Measurements from ENCODE around the gene CCBE1.

CCBE1 gene

DNA sequence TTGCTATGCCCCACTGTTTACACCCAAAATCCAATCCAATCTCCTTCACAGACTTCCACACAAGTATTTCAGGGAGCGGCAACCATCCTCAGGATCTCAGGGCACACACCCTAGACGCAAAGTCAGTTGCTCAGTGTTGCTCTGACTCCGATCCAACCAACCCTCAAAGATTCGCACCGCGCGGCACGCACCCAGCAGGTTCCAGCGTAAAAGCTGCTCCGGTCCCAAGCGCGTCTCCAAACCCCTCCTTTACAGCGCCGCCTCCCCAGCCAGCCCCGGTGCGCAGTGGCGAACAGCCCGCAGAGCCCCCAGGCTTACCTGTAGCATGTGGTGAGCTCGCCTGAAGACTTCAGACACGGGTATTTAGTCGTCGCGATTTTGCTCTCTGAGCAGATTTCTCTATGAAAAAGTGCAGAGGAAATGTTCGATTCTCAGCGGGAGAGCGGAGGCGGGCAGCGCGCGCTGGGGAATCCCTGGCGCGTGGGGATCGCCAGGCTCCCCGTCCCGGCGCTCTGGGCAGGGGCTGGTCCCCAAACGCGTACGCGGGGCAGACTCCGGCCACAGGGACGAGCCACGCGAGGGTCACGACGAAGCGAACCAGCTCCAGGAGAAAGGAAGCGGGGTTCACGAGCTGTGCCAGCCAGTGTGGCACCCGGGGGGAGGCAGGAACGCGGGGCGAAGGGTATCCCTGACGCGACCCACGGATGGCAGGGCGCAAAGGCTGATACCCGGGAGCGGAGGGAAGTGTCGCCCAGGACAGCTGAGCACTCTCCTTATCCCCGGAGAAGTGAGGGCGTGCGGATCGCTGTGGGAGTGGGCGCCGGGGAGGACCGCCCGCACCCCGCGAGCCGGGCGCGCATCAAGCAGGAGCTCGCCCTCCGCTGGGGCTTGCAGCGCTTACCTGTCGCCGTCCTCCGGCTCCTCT, 650 bp downstream of the CCBE1 start:
- no peak for DNase-seq (ENCODE audit: low read depth, low spot score)
- POLR2A ChIA-PET, result interaction anchor here (0.6 to 2.1 kb wide), 4 partner anchors 22 to 127 kb away, joined by 3 to 9 read pairs (median 4); no protein-coding TSS in a partner anchor
- peak overlapping the region; percentile 94 for H3K4me3 ChIP-seq (ENCODE audit: low read depth, low read length)
- CTCF ChIA-PET, result interaction anchor here (0.6 to 3.0 kb wide), 77 partner anchors 10 to 449 kb away, joined by 3 to 103 read pairs (median 6); no protein-coding TSS in a partner anchor
- TF ChIP-seq, protein P1, sequence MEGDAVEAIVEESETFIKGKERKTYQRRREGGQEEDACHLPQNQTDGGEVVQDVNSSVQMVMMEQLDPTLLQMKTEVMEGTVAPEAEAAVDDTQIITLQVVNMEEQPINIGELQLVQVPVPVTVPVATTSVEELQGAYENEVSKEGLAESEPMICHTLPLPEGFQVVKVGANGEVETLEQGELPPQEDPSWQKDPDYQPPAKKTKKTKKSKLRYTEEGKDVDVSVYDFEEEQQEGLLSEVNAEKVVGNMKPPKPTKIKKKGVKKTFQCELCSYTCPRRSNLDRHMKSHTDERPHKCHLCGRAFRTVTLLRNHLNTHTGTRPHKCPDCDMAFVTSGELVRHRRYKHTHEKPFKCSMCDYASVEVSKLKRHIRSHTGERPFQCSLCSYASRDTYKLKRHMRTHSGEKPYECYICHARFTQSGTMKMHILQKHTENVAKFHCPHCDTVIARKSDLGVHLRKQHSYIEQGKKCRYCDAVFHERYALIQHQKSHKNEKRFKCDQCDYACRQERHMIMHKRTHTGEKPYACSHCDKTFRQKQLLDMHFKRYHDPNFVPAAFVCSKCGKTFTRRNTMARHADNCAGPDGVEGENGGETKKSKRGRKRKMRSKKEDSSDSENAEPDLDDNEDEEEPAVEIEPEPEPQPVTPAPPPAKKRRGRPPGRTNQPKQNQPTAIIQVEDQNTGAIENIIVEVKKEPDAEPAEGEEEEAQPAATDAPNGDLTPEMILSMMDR (IDR thresholded peaks at IDR 0.05; ENCODE audit: insufficient read depth, low read length, missing control alignments), result no peak

DNA sequence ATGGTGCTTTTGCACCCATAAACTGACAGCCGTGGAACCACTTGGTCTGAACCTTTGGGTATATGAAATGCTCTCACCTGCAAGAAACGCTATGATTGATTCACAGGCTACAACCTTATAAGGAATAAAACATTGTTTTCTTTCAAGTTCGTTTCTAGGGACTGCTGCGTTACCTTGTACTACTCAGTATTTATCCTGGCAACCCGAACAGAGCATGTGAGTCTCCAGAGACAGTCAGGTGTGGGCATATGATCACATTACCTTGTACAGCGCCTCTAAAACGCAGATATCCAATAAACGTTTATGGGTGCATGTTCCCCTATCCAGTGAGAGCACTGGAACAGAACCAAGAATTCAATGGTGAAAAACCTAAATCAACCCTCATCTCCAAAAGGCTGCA, 1.7 kb downstream of the CCBE1 start:
- H3K4me3 ChIP-seq (ENCODE audit: low read depth, low read length), result peak overlapping the region; percentile 94
- ChIA-PET POLR2A (no interaction called here), CTCF (interaction anchor here (5.6 kb wide), 1 partner anchor 127 kb away, joined by 45 read pairs; no protein-coding TSS in a partner anchor)
- TF ChIP-seq, protein P1 (IDR thresholded peaks at IDR 0.05; ENCODE audit: insufficient read depth, low read length, missing control alignments), result no peak
- no peak for DNase-seq (ENCODE audit: low read depth, low spot score)

DNA sequence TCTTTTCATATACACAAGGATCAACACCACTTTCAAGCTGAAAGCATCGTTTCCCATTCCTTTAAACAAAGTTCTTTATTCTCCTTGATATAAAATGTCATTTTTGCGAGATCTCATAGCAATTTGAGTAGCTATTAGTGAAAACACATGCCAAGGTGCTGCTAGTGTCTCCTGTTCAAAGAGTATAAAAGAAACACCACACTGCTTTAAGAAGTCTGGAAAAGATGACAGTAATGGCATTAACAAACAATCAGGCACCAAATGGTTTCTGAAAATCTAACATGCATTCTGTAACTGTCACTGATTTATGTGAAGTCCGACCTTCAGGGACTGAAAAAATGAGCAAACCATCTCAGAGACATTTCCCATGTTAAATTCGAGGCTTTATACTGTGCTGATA, 2.4 kb downstream of the CCBE1 start:
- TF ChIP-seq, protein P1 (IDR thresholded peaks at IDR 0.05; ENCODE audit: insufficient read depth, low read length, missing control alignments), result no peak
- H3K4me3 ChIP-seq (ENCODE audit: low read depth, low read length), result peak overlapping the region; percentile 94
- CTCF ChIA-PET, result interaction anchor here (0.8 to 5.6 kb wide), 7 partner anchors 9 to 446 kb away, joined by 3 to 45 read pairs (median 5); no protein-coding TSS in a partner anchor
- POLR2A ChIA-PET, result no interaction called here
- DNase-seq (ENCODE audit: low read depth, low spot score), result no peak

DNA sequence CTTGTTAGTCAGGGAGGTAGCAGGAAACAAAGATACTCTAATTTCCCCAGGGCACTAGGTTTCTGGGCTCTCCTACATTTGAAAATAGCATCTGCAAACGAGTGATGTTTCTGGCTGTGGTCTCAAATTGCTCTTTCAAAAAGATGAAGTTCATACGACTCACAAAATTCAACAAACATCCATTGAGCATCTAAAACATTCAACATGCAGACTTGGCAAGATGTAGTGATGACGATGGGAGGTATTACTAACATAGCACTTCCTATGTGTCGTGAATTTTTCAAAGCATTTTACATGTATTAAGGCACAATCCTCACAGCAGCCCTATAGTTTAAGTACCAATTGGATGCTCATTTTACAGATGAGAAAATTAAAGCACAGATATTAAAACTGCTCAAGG, 5.2 kb downstream of the CCBE1 start:
- ChIA-PET CTCF (interaction anchor here (0.9 to 5.6 kb wide), 6 partner anchors 10 to 233 kb away, joined by 3 to 45 read pairs (median 14); no protein-coding TSS in a partner anchor), POLR2A (interaction anchor here (0.8 kb wide), 1 partner anchor 88 kb away, joined by 3 read pairs; no protein-coding TSS in a partner anchor)
- H3K4me3 ChIP-seq (ENCODE audit: low read depth, low read length), result no peak overlapping the region
- DNase-seq (ENCODE audit: low read depth, low spot score), result no peak
- TF ChIP-seq, protein P1 (IDR thresholded peaks at IDR 0.05; ENCODE audit: insufficient read depth, low read length, missing control alignments), result no peak

DNA sequence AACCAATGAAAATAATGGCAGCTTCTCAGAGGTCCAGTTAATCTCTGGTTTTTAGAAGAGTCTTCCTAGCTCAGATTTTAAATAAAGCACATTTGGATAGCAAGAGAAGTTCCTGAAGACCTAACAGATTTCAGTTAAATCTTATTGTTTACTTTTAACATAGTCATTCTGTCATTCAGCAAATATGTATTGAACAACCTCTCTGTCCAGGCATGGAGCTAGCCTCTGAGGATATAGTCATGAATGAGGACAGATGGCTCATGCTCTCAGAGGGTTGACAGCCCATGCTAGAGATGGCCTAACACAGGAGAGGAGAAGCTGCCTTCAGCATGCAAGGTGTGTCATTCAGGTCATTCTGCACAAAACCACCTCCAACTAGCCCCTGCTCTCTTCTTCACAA, 6.2 kb downstream of the CCBE1 start:
- no peak overlapping the region for H3K4me3 ChIP-seq (ENCODE audit: low read depth, low read length)
- TF ChIP-seq, protein P1 (IDR thresholded peaks at IDR 0.05; ENCODE audit: insufficient read depth, low read length, missing control alignments), result no peak
- POLR2A ChIA-PET, result interaction anchor here (0.8 to 1.3 kb wide), 2 partner anchors 27 to 89 kb away, joined by 3 to 4 read pairs; no protein-coding TSS in a partner anchor
- no peak for DNase-seq (ENCODE audit: low read depth, low spot score)
- CTCF ChIA-PET, result interaction anchor here (0.6 to 5.6 kb wide), 13 partner anchors 9 to 232 kb away, joined by 3 to 45 read pairs (median 4); no protein-coding TSS in a partner anchor

Measured in AG04449 (cell line).